Stimulated activated CD4-positive, alpha-beta T cell treated with anti-CD3 and anti-CD28 coated beads, Interleukin-15, amount 100 ng/mL, for 48 hours (primary cell): ENCODE measurements around the gene LAGE3.

Source experiments
- DNase-seq, 2 donors: peaks; one replicate each; pipeline ENCODE4 v3.0.0-alpha.2; 2020; ENCODE audit warnings: low read depth in 2 of 2

LAGE3 gene

DNA sequence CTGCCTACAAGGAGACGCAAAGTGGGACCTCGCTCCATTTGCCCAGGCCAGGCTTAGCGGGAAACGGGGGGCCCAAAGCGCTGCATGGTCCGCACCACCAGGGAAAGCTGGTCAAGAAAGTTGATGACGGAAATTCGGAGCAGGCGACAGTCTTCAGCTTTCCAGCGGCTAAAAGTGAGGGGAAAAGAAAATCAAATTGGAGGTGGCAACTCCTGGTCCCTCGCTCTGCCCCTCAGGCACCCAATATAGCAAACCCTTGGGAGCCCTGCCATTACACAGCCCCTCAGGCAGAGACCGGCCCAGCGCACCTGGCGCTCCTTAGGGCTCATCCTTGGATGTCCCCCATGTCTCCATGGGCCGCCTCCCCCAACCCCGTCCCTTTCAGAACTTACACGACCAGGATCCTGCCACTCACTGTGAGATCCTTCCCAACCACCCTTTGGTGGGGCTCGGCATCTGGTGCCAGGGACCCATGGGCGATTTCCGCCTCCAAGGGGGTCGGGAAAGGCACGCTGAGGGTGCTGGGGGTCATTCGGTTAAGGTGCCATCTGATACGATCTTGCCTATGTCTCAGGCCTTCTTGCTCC, 1.1 kb downstream of the LAGE3 start:
- DNase-seq: no peak

DNA sequence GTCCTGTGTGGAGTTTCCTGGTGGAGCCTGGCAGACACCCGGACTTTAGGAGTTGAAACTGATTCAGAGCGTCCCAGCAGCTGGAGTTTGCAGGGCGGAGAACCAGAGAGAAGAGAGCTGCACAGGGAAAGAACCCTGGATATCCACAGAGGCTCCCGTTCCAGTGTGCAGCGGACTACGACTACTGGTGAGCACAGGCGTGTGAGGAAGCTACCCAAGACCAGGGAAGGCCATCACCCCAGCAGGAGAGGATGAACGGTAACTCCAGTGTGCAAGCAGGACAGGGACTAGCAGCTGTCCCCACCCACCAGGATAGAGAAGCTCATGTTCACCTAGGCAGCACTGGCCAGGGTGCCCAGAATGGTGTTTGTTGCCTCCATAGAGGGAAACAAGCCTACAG, 2.3 kb downstream of the LAGE3 start:
- DNase-seq: no peak

DNA sequence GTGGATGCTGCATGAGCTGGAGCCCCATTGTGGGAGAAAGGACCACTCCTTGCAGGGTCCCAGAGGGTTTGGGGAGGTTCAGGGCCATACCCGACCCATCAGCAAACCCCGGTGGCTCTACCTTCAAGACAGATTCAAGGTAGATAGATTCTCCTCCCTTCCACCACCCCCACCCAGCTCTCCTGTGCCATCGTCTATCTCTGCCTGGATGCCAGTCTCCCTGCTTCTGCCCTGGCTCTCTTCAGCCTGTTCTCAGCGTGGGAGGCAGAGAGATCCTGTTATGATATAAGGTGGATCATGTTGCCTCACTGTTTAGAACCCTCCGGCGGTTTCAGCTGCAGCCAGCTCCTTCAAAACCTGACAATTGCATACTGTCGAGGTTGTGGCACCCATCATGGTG, 5.4 kb downstream of the LAGE3 start:
- no peak for DNase-seq

DNA sequence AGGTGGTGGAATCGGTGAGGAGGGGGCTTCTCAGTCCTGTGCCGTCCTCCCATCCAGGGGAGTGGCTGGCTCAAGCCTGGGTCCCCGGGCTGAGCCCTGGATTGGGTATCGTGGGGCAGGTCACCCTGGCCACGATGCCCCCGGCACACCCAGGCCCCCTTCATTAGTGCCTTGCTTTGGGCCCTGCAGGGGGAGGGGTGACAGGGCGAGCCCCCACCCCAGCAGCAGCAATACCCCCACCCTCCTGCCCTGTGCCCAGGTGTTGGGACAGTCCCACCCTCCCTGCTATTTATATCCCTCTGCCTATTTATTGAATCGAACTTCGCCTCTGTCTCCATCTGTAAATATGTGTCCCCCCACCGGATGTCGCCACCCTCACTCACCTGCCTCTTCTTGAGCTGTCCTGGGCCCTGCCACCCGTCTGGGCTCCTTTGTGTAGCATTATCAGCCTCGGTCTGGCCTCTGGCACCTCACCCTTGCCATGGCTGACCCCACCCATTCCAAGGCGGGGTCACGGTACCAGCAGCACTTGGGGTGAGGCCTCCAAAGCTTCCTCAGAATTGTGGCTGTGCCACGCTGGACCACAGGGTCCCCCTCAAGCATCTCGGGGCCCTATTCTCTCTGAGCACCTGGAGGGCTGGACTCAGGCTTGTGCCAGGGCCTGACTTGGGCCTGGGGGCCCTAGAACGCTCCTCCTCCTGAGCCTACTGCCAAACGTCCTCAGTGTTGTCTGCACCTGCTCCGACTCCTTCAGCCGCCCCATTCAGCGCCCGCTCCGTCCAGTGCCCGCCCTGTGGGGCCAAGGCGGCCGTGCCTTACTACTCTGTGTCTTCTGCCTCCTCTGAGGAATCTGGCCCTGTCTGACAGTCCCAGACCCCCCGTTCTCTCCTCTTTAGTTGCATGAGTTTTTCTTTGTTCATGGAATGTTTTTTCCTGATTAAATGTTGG, 6.1 kb downstream of the LAGE3 start:
- DNase-seq: no peak

DNA sequence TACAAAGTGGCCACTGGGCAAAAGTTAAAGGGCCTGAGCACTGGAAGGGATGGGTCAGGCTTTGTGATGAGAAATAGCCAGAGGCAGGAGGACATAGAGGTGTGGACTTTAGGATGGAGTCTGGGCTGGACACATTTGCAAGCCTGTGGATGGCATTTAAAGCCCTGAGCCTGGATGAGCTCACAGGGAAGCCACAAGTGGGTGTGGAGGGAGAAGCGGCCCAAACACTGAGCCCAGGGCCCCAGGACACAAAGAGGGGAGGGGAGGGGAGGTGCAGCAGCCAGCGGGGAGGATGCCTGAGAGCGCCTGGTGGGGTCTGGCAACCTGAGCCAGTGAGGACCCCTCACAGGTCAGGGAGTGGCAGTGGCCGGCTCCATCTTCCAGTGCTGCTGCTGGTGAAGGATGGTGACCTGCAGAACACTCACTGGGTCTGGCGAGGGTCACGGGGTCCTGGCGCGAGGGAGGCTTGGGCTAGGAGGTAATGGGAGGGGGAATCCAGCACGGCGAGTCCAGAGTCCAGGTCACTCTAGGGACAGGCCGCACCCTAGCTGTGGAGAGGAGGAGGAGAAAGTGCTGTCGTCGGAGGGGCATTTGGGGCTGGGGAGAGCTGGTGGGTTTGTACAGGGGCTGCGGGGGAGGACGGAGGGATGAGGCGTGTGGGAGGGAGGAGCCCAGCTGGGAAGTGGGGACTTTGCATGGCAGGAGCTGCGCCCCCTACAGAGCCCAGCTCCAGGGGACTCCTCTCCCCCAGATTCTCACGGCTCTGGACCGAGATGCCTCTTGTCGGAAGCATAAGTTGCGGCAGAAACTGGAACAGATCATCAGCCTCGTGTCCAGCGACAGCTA, 7.0 kb downstream of the LAGE3 start:
- DNase-seq: no peak

DNA sequence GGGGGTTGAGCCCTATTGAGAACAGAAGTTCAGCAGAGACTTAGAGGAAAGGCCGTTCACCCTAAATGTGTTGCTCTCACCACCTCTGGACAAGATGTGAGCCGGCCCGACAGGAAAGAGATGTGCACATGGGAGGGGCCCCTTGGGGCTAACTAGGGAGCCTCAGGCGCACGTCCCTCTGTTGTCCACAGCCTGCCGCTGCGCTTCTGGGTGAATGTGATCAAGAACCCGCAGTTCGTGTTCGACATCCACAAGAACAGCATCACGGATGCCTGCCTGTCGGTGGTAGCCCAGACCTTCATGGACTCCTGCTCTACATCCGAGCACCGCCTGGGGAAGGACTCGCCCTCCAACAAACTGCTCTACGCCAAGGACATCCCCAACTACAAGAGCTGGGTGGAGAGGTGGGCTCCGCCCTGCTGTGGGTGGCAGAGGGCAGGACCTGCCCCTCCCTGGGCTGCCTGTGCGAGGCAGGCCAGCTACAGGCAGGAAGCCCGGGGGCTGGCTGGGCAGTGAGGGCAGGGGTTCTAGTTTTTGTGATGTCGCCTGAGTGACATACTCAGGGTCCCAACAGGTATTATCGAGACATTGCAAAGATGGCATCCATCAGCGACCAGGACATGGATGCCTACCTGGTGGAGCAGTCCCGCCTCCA, 8.0 kb downstream of the LAGE3 start:
- no peak for DNase-seq

DNA sequence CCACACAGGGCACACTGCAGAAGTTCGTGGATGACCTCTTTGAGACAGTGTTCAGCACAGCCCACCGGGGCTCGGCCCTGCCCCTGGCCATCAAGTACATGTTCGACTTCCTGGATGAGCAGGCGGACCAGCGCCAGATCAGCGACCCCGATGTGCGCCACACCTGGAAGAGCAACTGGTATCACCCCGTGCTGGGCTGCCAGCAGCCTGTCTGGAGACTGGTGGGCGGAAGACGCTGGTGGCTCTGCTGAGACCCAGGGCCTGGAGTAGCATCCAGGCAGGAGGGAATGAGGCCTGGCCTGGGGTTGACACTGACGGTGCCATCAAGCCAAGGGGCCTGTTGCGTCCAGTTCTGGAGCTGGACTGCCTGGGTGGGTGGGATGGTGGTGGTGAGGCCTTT, 8.6 kb downstream of the LAGE3 start:
- DNase-seq: no peak

DNA sequence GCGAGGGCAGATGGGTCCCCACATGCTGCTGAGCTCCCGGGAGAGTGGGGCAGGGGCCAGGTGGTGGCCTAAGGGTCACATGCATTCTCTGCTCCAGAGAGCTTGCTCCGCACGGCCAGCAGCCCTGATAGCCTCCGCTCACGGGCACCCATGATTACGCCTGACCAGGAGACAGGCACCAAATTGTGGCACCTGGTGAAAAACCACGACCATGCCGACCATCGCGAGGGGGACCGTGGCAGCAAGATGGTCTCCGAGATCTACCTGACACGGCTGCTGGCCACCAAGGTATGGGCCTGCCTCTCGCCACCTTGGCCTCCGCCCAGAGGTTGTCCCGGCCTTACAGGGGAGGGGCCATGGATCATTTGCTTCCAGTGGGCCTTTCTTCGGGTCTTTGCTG, 9.2 kb downstream of the LAGE3 start:
- DNase-seq: no peak

DNA sequence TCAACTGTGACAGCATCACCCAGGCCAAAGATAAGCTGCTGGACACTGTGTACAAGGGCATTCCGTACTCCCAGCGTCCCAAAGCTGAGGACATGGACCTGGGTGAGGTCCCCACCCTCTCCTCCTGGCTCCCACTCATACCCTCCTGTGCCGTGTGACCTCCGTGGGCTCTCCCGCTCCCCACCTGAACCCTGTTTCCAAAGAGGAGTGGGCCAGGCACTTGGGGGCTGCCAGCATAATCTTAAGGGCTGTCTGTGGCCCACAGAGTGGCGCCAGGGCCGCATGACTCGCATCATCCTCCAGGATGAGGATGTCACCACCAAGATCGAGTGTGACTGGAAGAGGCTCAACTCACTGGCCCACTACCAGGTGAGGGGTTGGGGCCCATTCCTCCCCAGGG, 10.0 kb downstream of the LAGE3 start:
- no peak for DNase-seq

DNA sequence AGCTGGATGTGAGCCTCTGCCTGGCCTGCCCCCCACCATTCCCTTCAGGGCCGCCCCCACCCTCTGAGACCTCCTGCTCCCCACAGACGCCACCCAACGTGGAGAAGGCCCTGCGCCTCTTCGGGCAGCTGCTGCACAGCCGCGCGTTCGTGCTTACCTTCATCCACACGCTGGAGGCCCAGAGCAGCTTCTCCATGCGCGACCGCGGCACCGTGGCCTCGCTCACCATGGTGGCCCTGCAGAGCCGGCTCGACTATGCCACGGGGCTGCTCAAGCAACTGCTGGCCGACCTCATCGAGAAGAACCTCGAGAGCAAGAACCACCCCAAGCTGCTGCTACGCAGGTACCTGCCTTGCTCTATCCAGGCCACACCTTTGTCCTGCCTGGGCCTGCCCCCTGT, 10.9 kb downstream of the LAGE3 start:
- no peak for DNase-seq

DNA sequence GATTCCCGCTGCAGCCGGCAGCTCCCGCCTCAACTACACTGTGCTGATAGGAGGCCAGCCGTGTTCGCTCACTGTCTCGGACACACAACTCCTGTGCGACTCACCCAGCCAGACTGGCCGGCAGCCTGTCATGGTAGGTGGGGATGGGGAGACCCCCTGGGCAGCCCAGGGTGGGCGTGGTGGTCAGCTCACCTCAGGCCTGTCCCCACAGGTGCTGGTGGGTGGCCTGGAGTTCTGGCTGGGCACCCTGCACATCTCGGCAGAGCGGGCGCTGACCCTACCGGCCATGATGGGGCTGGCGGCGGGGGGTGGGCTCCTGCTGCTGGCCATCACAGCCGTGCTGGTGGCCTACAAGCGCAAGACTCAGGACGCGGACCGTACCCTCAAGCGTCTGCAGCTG, 11.5 kb downstream of the LAGE3 start:
- no peak for DNase-seq

DNA sequence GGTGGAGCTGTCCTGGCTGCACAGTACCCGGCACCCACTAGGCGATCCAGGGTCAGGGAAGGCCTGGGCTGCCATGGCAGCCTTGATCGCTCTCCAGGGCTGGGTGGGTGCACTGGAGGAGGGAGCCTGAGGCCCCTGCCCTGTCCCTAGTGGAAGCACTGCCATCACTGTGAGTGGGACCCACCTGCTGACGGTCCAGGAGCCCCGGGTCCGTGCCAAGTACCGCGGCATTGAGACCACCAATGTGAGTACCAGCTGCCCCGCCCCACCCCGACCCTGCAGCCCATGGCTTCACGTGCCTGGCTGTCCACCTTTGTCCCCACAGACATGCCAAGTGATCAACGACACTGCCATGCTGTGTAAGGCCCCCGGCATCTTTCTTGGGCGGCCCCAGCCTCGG, 12.2 kb downstream of the LAGE3 start:
- DNase-seq: no peak

DNA sequence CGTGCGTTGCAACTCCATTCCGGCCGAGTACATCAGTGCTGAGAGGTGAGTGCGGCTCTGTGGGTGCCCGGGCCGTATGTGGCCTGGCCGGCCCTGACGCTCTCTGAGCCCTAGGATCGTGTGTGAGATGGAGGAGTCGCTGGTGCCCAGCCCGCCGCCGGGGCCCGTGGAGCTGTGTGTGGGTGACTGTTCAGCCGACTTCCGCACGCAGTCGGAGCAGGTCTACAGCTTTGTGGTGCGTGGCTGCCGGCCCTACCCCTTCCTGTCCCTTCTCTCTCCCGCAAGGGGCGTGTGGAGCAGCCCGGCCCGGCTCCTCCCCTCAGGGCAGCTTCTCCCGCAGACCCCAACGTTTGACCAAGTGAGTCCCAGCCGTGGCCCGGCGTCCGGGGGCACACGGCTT, 13.0 kb downstream of the LAGE3 start:
- DNase-seq: no peak

DNA sequence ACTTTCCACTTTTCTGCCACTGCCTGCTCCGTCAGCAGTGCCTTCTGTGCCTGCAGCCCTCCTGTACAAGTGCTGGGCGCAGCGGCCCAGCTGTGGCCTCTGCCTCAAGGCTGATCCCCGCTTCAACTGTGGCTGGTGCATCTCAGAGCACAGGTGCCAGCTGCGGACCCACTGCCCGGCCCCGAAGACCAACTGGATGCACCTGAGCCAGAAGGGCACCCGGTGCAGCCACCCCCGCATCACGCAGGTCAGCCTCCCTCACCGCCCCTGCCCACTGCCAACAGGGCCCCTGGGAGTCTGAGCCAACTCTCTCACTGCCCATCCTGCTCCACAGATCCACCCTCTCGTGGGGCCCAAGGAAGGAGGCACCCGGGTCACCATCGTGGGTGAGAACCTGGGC, 13.5 kb downstream of the LAGE3 start:
- no peak for DNase-seq

DNA sequence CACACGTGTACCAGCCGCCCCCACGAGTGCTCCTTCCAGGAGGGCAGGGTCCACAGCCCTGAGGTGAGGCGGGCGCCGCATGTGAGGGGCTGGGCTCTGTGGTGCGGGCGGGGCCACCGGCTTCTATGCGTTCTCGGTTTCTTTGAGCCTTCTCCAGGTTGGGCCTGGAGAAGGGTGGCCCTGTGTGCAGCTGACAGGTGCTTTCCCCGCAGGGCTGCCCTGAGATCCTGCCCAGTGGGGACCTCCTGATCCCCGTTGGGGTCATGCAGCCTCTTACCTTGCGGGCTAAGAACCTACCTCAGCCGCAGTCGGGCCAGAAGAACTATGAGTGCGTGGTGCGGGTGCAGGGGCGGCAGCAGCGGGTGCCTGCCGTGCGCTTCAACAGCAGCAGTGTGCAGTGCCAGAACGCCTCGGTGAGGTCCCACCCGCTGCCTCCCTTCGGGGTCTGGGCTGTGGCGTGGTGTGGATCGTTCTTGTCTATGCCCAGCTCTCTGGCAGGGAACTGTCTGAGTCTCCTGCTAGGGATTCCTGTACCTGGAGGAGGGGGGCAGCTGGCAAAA, 14.2 kb downstream of the LAGE3 start:
- no peak for DNase-seq

DNA sequence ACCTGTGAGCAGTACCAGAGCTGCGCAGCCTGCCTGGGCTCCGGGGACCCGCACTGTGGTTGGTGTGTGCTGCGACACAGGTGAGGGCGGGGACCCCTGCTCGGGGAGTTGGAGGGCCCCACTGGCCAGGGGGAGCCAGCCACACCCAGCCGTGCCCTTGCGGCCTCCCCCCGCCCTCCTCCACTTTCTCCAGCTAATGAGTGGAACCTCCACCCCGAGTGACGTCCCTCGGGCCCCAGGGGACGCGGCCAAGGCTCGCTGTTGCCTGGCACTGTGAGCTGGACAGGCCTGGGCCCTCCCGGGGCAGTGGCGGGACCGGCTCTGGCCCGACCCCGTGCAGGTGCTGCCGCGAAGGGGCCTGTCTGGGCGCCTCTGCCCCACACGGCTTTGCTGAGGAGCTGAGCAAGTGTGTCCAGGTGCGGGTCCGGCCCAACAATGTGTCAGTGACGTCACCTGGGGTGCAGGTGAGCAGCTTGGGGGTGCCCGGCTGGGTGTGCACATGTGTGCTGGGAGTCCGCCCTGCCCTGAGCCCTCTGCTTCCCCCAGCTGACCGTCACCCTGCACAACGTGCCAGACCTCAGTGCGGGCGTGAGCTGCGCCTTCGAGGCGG, 15.4 kb downstream of the LAGE3 start:
- no peak for DNase-seq

DNA sequence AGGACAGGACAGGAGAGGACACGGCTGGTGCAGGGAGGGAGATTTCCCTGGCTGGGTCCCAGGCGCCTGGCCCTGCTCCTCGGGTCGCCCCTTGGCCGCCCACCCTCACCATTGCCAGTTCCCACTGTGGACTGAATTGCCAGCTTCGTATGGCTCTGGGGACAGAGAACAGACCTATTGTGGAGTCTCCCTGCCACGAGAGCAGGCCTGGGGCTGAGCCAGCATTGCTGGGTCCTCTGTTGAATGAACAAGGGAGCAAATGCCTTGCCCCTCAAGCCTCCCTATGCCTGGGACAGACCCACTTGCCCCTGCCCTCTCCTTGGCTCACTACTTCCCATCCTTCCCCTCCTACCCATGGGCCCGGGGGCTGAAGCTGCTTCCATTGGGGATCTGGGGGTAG, 16.7 kb downstream of the LAGE3 start:
- DNase-seq: no peak

DNA sequence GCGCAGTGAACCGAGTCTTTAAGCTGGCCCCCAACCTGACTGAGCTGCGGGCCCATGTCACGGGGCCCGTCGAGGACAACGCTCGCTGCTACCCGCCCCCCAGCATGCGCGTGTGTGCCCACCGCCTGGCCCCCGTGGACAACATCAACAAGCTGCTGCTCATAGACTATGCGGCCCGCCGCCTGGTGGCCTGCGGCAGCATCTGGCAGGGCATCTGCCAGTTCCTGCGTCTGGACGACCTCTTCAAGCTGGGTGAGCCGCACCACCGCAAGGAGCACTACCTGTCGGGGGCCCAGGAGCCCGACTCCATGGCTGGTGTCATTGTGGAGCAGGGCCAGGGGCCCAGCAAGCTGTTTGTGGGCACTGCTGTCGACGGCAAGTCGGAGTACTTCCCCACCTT, 18.8 kb downstream of the LAGE3 start:
- no peak for DNase-seq

DNA sequence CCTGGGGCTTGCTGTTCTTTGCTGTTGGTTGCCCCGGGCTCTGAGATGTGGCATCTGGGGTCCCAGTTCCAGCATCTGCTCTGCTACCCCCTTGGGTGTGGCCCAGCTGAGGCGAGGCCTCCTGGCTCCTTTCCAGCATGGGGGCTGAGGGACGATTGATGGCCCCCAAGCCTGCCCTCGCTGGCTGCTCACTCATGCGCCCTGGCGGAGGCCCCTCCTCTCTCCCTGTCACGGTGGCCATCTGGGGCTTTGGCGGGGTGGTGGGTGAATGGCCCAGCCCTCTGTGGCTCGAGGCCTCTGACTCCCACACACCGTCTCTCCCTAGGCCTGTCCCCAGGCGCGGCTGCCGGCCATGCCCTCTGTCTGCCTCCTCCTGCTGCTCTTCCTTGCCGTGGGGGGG, 19.2 kb downstream of the LAGE3 start:
- DNase-seq: no peak

DNA sequence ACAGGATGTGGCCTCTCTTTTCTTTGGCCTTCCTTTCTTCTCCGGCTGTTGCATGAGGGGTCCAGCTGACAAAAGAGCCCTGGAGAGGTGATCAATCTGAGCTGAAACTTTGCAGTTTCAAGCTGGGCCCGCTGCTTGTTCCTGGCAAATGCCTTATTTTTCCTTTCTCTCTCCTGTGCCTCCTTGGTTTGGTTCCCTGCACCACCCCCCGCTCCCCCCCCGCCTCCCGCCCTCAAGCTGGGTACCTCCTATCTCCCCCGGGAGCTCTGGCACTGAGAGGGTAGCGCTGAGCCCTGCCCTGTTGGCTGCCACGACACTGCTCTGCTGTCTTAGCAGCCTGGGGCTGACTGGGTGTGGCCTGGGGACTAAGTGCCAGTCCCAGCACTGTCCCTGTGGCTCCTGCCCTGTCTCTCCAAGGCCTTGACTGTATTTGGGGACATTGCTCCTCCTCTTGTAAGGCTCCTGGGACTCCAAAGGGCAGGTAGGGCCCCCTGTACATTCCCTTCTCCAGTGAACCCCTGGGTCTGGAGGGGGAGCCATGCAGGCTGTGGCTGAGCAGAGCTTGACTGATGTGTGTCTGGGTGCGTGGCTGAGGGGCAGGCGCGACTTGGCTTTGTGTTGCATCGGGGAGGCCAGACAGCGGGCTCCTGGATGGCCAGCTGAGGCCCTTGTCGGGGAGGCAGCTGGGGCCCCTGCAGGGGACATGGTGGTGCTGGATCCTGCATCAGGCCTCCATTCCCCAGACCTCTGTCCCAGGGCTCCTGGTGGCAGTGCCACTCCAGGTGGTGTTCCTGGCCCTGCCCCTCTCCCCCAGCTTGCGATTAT, 19.9 kb downstream of the LAGE3 start:
- no peak for DNase-seq
